Putamen (tissue), 1 donor: ENCODE data around the gene KIAA1671.

Experiments
- DNase-seq: peaks from one replicate; pipeline ENCODE4 v3.0.0-alpha.2; 2016; ENCODE audit warnings: low spot score

Gene KIAA1671

DNA sequence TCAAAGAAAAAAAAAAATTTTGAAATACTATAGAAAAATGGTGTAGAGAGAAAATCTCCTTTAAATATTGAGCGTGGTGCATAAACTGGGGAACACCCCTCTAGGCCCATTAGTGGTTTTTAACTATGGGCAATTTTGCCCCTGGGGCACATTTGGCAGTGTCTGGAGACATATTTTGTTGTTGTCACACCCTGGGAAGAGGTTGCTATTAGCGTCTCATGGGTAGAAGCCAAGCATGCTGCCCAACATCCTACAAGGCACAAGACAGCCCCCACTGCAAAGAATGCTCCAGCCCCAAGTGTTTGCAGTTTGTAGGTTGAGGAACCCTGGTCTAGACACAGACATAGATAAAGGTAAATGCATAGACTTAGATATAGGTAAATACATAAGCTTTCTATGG lies 92.6 kb downstream of the KIAA1671 start:
- no peak for DNase-seq

DNA sequence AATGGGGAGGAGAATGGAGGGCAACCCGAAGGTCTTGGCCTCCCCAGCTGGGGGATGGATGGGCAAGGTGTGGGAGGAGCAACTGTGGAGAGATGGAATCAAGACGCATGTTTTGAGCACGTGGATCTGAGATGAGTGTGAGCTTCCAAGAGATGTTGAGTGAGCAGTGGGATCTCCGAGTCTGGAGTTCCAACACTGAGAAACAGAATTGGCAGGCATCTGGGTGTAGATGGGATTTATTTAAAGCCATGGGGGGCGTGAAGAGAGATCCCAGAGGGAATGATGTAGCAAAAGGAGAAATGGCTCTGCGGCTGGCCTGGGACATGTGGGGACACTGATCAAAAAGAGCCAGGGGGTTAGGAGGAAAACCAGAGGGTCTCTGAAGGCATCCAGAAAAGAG lies 95.6 kb downstream of the KIAA1671 start:
- no peak for DNase-seq

DNA sequence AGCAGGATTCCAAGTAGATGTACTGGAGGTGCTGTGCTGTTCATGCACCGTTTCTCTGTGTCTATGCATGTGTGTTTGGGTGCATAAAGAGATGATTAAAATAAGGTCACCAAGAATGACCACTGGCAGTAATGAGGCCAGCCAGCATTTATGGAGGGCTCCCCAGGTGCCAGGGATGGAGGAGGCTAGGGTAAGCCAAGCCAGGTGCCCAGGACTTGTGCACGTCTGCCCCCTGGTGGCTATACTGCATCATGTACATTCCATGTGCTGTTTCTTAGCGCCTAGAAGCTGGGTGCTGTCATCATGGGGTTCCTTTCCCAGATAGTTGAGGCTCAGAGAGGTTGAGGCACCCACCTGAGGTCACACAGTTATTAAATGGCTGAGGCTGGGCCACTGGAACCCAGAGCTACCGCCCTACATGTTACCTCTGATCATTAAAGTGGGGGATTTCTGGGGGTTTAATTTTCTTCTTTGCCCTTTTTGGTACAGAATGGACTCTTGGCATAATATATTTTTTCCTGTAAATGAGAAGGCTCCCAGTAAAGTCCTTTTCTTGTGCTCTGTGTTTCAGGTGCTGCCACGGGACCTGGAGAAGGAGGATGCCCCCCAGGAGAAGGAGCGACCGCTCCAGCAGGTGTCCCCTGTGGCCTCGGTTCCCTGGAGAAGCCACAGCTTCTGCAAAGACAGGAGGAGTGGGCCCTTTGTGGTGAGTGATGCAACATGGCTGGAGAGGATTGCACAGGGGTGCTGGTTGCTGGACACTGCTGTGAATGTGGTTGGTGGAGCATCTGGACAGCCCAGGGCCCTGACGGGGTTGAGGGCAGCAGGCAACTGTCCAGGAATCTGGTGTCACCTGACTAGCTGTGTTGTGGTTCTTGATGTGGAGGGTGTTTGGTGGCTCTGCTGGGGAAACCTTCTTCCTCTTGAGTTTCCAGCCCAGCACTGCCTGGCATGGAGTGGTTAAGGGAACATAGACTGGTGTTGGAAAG lies 96.4 kb downstream of the KIAA1671 start:
- DNase-seq, result peak; percentile 49

DNA sequence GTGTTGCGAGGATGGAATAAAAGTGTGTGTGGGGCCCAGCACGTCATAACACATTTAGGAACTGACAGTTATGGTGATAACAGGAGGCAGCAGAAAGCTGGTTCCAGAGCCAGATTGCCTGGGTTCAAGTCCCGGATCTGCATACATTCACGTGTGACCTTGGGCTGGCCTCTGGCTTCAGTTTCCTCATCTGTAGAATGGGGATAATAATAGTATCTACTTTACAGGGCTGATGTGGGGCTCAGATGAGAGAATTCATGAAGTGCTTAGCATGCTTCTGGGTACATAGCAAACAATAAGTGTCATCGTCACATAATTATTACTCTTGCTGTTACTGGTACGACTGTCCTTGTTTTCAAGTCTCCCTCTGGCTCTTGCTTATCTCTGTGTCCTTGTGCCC lies 97.3 kb downstream of the KIAA1671 start:
- no peak for DNase-seq

DNA sequence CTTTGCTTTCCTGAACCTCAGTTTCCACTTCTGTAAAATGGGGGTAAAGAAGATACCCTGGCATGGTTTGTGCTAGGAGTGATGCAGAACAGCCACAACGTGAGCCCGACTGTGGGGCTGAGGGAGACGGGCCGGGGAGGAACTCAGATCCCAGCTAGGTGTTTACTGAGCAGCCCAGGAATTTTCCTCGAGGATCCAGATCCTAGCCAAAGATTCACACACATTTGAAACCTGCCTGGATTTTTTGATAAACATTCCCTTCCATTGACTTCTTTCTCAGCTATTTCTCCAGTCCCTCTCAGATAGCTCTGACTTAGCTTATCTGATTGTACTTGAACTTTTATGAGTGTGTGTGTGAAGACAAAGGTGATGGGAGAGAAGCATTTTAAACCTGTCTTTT lies 98.0 kb downstream of the KIAA1671 start:
- DNase-seq, result no peak

DNA sequence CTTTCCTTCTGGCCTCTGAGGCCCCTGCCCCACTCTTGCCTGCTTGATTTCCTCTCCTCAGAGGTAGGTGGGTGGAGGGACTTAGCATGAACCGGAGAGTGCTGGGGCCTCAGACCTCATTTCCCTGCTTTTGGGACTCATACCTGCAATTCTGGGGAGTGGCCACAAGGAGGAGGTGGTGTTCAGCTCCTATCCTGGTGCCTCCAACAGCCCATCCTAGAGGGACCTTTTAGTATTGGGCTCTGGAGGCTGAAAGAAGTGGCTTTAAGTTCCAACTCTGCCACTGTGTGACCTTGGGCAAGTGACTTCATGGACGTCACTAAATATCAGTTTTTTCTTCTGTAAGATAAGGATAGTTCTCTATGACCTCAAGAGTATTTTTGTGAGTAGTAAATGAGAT lies 98.6 kb downstream of the KIAA1671 start:
- no peak for DNase-seq

DNA sequence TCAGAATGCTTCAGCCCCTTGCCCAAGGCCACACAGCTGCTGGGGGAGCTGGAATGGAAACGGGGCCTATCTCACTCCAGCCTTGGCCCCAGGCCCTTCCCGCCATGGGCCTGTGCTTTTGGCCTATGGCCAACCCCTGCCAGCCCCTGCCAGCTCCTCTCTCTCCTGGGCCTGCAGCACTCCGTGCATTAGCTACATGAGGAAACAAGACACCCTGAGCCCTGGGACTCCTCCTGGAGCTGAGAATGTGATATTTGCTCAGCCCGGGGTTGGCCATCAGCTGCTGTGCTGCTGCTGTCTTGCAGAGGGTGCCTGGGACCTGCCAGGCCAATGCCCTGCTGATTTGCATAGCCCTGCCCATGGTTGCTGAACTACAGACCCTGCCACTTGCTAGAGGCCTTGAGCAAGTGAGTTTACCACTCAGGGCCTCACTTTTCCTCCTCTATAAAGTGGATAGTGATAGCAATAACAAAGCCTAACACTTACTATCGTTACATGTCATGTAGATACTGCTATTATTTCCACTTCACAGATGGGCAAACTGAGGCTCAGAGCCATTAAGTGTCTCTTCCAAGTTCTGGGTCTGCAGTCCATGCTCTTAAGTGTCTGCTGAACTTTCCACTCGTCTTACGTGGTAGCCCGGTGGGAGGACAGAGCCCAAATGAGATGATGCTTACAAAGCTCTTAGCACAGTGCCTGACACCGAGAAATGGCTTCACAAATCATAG lies 99.6 kb downstream of the KIAA1671 start:
- no peak for DNase-seq

DNA sequence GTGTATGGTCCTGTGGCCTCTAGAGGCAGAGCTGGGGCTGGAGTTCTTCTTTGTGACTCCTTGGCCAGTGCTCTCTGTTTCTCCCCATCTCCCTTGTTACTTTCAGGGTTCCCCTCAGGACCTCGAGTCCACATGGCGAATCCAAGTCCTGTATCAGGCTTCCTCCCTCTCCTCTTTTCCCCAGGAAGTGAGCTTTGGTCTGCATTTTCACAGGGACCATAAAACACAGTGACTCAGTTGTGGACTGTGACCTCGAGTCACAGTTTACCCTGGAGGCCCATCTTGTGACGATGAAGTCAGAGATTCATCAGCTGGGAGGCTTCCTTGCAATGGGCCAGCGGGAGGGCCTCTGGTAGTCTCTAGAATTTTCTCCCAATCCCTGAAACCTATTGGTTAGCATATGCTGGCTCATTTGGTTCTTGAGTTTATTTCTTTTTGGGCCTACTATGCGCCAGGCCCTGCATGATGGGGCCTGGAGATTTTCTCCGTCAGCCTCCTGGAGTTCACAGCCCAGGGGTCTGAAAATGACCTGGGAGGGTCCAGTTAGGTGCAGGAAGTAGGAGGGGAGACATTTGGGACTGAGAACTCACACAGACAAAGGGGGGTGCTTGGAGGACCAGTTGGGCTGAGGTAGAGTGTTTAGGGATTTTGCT lies 100.8 kb downstream of the KIAA1671 start:
- DNase-seq, result no peak

DNA sequence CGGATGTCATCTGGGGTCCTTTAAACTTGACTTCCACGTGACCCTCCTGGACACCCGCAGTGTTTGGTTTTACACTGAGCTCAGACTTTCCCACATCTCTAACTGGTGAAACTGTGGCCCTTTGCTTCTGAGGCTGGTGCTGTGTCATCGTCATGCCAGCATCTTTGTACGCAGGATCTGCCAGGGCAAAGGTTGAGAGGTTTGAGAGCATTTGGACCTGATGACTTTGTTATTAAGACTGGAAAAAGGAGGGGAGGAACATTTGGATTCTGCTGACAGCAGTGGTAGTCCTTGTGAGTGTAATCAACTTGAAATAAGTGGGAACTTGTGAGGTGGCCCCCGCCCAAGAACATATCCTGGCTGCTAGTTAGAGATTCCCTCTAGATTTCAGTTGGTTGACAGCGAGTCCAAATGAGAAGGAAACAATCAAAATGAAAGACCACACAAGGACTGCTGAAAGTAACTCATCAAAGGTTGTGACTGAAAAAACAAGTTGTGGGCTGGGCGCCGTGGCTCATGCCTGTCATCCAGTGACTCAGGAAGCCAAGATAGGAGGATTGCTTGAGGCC lies 102.5 kb downstream of the KIAA1671 start:
- DNase-seq, result no peak

DNA sequence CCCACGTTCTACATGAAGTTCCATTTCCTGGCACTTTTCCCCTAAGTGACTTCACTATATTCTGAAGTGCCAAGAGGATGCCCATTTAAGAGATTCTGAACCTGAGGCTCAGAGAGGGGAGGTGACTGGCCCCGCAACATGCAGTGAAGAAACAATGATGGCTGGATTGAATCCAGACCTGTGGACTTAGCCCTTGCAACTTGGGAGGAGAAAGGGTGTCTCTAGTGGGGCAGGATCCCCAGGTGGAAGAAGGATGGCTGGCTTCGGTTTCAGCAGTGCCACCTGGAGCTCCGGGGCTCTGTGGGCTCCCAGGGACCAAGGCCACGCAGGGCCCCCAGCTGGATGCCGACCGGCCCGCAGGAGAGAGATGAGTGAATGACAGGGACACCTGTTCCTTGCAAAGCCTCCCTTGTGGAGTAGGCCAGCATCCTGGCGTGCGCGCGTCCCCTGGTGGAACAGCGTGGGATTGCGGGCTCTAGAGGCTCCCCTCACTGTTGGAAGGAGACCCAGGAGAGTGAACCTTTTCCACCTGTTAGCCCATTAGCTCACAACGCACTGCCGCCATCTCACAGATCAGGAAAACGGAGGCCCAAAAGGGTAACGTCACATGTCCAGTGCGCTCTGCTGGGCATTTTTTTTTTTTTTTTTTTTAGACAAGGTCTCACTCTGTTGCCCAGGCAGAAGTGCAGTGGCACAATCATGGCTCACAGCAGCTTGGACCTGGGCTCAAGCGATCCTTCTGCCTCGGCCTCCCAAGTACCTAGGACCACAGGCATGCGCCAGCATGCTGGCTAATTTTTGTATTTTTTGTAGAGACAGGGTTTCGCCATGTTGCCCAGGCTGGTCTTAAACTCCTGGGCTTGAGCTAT lies 104.7 kb downstream of the KIAA1671 start:
- no peak for DNase-seq

DNA sequence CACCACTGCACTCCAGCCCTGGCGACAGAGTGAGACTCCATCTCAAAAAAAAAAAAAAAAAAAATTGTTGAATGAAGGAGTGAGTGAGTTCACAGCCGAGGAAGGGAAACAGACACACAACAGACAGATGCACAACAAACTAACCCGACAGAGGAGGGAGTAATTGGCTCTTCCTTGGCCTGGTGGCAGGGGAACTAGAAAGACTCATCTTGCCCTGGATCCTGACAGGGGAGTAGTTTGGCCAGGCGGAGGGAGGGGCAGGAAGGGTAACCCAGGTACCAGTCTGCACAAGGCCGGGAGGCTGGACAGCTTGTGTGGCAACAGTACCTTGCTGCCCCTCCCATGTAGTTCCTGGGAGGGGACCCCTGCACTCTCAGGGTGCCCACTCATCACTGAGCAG lies 106.9 kb downstream of the KIAA1671 start:
- DNase-seq, result no peak

DNA sequence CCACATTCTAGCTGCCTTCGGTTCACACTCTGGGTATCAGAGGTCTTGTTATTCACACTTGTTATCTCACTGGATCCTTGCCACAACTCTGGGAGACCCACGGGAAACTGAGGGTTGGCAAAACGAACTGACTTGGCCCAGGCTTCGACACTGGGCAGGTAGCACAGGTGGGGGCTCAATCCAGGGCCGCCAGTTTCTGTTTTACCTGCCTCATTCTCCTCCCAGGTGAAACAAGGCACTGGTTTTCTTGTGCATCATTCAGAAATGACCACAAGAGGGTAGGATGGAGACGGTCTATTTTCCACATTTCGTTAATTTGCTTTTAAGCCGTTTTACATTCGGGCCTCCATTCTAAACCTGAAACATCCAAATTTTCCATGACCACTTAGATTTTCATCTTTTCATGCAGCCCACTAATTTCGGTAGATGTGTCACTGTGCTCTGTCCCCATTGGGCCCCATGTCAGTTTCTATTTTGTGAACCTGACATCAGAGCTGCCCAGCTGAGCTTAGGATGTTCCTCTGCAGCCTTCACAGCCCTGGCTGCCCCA lies 108.1 kb downstream of the KIAA1671 start:
- no peak for DNase-seq

DNA sequence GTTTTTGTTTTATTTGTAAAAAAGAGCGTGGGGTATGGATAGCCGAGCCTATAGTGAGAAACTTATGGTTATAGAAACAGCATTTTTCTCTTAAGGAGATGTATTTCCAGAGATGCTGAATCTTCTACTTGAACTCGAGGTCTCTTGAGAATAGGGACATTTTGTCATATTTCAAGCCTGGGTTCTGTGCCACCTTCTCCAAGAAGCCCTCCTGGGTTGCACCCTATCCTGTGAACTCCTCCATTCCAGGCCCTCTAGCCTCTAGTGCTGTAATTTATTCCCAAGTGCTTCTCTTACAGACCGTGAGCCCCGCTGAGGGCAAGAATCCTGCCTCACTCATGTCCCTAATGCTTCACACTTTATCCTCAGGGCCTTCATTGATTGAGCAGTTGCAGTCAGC lies 108.6 kb downstream of the KIAA1671 start:
- no peak for DNase-seq

DNA sequence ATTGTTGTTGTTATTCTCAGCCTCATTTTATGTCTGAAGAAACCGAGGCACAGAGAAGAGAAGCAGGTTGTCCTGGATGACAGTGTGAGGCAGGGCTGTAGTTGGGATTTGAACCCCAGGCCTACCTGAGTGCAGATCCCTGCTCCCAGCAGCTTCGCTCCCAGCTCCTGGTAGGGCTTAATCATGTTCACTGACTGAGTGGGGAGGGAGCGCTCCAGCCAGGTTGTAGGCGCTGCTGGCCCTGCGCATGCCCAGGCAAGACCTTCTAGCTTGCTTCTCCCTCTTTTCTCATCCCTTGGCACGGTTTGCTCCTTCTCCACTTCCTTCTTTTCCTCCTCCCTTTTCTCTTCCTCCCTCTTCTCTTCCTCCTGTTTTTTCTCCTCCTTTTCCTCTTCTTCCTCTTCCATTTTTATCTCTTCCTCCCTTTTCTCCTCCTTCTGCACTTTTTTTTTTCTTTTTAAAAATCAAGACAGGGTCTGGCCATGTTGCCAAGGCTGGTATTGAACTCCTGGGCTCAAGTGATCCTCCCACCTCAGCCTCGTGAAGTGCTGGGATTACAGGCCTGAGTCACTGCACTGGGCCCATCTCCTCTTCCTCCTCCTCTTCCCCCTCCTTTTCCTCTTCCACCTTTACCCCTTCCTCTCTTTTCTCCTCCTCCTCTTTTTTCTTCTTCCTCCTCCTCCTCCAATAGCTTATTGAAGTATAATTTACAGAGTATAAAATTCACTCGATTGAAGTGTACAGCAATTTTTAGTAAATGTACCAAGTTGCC lies 109.3 kb downstream of the KIAA1671 start:
- DNase-seq, result no peak

DNA sequence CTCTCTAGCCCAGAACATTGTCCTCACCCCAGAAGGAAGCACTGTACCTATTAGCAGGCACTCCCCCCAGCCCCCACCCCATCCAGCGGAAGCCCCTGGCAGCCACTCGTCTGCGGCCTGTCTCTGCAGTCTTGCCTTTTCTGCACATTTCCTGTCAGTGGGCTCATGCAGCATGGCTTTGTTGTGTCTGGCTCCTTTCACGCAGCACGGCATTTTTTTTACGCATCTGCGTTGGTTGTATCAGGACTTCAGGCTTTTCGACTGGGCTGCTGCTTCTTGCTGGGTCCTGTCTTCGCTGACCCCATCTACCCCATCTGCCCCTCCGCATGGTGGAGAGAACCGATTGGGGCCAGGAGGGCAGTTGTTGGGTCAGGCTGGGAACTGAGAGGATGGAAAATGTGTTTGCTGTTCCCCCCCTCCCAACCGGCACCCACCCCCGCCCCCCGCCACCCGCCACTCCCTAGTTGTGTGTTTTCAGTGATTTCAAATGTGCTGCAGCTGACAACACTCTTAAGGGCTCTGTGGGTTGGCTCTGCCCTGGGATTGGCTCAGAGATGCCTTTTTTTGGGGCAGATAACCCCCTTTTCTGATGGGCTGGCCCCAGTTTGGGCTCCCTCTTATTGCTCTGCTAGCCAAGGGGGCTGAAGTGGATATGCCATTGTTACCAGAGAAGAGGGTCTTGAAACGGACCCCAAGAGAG lies 110.0 kb downstream of the KIAA1671 start:
- no peak for DNase-seq

DNA sequence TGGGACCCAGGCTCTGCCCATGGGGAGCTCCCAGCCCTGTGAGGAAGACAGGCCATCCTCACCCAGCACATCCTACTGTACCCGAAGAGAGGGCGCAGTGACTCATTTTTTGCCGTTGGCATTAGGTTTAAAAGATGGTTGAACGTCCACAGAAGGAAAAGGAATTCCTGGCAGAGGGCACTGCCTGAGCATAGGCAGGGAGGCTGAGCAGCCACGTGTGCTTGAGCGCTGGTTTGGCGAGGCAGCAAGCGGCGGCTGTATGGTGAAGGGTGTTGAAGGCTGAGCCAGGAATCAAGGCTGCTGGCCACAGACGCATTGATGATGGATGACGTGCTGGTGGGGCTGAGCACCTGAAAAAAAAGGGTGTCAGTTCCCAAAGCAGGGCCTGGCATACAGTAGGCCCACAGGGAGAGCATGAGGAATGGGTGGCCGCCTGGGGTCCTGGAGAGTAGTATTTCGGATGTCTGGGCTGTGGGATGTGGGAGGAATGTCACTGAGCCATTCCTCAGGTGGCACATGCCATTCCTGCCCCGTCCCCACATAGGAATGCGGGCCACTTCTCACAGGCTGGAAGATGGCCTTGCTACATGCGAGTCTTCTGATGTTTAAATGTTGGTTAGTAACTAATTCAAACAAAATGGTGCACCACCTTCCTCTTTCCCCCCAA lies 112.5 kb downstream of the KIAA1671 start:
- no peak for DNase-seq

DNA sequence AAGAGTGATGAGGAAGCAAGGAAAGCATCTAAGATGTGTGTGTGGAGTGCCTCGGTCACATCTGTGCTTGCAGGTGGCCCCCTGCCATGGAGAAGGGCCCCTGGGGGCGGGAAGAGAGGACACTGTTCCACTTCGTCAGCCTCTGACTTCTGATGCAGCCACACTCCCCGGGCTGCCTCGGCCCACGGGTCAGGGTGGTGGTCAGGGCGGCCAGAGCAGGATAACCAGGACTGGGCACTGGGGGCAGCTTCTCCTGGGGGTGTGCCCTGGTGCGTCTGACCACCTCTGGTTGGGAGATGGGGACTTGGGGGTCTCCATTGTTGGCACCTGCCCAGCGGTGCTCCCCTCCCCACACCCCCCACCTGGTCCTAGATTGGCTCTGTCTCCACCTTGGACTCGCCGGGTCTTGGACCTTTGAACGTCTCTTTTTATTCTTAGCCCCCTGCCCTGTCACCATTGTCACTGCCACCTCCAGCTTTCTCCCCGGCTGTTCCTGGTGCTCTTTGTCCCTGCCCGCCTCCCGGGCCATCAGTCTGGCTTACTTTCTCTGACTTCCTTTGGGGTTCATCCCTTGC lies 114.4 kb downstream of the KIAA1671 start:
- no peak for DNase-seq

DNA sequence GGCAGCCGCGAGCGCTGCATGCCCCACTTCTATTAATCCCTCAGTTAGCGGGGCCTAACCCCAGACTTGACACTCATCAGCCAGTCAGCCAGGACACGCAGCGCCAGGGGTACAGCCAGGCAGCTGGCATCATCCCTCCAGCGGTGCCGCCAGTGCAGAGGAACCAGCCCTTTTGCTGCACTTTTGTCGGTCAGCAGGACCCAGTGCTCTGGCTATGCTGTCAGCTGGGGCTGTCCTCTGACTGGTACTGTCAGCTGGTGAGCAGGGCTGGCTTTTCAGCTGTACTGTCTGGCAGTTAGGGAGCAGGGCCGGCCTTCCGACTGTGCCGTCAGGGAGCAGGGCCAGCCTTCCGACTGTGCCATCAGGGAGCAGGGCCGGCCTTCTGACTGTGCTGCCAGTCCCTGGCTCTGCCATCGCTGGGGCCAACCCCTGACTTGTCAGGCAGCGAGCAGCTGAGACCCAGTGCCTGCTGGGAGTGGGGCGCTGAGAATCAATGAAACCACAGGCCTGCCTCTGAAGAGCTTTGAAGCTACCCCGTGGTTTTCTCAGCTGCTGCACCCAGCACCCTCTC lies 115.4 kb downstream of the KIAA1671 start:
- DNase-seq, result peak; percentile 55
